SK-N-SH (cell line): ENCODE measurements around the gene DIPK2B. TPM values are rescaled to one million over a fixed set of nuclear protein-coding genes. Genes with fewer than 3 reads are reported as not detected.

ENCODE experiments used
- CTCF ChIA-PET: fragments of 300-600, 350-600 bp; formaldehyde crosslinking; extraction: SDS; loops from one replicate; lab custom pipeline; 2021; lab: Yijun Ruan, JAX
- POLR2A ChIA-PET: fragments of 350-600 bp; sonication (Branson Sonifier 250); formaldehyde crosslinking; extraction: SDS; loops from one replicate; lab custom pipeline; 2020; ENCODE audit warnings: antibody characterized with exemption, inconsistent platforms; lab: Yijun Ruan, JAX
- DNase-seq: peaks from one replicate; pipeline ENCODE4 v3.0.0; 2012
- H2AFZ ChIP-seq: fragments of 200-600 bp; sonication (generic); 2 replicates; pipeline ENCODE4 v1.8.1; 2016; ENCODE audit warnings: antibody characterized with exemption, mild to moderate bottlenecking, low read depth
- H3F3A ChIP-seq: fragments of 200-600 bp; sonication (generic); replicated peaks from 2 replicates; pipeline ENCODE3; 2016; ENCODE audit warnings: antibody characterized with exemption, mild to moderate bottlenecking; ENCODE audit not compliant: insufficient read depth
- H3K27ac ChIP-seq, 2 experiments: fragments of 200-500 bp in 1 of 2; fragments of 200-600 bp in 1 of 2; sonication (Bioruptor generic) in 1 of 2; sonication (generic), shearing (Covaris generic) in 1 of 2; 2 replicates each; pipeline versions ENCODE4 v1.5.1 to v1.6.1; 2014 to 2016; ENCODE audit warnings: low read depth in 2 of 2, inconsistent platforms in 1 of 2, low read length in 1 of 2, mild to moderate bottlenecking in 1 of 2, mixed read lengths in 1 of 2
- H3K27me3 ChIP-seq: fragments of 200-600 bp; sonication (generic), shearing (Covaris generic); 2 replicates; pipeline ENCODE4 v1.6.1; 2016; ENCODE audit warnings: mixed run types; ENCODE audit not compliant: insufficient read depth
- H3K36me3 ChIP-seq, 2 experiments: fragments of 200-500 bp in 1 of 2; fragments of 200-600 bp in 1 of 2; sonication (Bioruptor generic) in 1 of 2; sonication (generic) in 1 of 2; replicated peaks in 1 of 2; 2 replicates each; pipeline versions ENCODE3 to v1.5.1; 2014 to 2016; ENCODE audit warnings: low read length in 1 of 2, mild to moderate bottlenecking in 1 of 2; ENCODE audit not compliant: insufficient read depth in 2 of 2, control insufficient read depth in 1 of 2
- H3K4me1 ChIP-seq, 2 experiments: fragments of 200-500 bp in 1 of 2; fragments of 200-600 bp in 1 of 2; sonication (Bioruptor generic) in 1 of 2; sonication (generic), shearing (Covaris generic) in 1 of 2; 2 replicates each; pipeline versions ENCODE4 v1.5.1 to v1.6.1; 2014 to 2016; ENCODE audit warnings: low read depth in 1 of 2, low read length in 1 of 2, mixed run types in 1 of 2; ENCODE audit not compliant: insufficient read depth in 2 of 2, control insufficient read depth in 1 of 2
- H3K4me2 ChIP-seq: fragments of 200-600 bp; sonication (generic), shearing (Covaris generic); 2 replicates; pipeline ENCODE4 v1.6.1; 2017; ENCODE audit warnings: mixed run types
- H3K4me3 ChIP-seq, 2 experiments: fragments of 200-500 bp in 1 of 2; fragments of 200-600 bp in 1 of 2; sonication (Bioruptor generic) in 1 of 2; sonication (generic), shearing (Covaris generic) in 1 of 2; 2 replicates each; pipeline versions ENCODE4 v1.5.1 to v1.8.1; 2014 to 2016; ENCODE audit warnings: low read depth in 2 of 2, inconsistent platforms in 1 of 2, low read length in 1 of 2, mild to moderate bottlenecking in 1 of 2, mixed read lengths in 1 of 2, moderate library complexity in 1 of 2
- H3K79me2 ChIP-seq: fragments of 200-600 bp; sonication (generic); 2 replicates; pipeline ENCODE4 v1.8.1; 2017; ENCODE audit warnings: mild to moderate bottlenecking; ENCODE audit not compliant: insufficient read depth
- H3K9ac ChIP-seq: fragments of 200-600 bp; sonication (generic); 2 replicates; pipeline ENCODE4 v1.6.1; 2017; ENCODE audit warnings: mixed run types
- H3K9me2 ChIP-seq: fragments of 200-600 bp; sonication (generic); 2 replicates; pipeline ENCODE4 v1.6.1; 2017; ENCODE audit warnings: mixed run types
- H3K9me3 ChIP-seq: fragments of 200-600 bp; sonication (generic); 2 replicates; pipeline ENCODE4 v1.6.1; 2017; ENCODE audit warnings: mixed run types, mild to moderate bottlenecking, moderate library complexity
- H4K20me1 ChIP-seq: fragments of 200-600 bp; sonication (generic); 2 replicates; pipeline ENCODE4 v1.6.1; 2017; ENCODE audit warnings: mild to moderate bottlenecking, mixed run types; ENCODE audit not compliant: insufficient read depth
- CHD2 ChIP-seq: fragments of 150-350 bp; IDR thresholded peaks from 2 replicates; pipeline ENCODE4 v1.6.1; 2018; ENCODE audit warnings: low read length; ENCODE audit not compliant: partially characterized antibody
- CTCF ChIP-seq: fragments of 200-600 bp; sonication (generic); IDR thresholded peaks from 2 replicates; pipeline ENCODE4 v1.6.1; 2017; ENCODE audit warnings: antibody characterized with exemption, mild to moderate bottlenecking, moderate library complexity
- EP300 ChIP-seq, 2 experiments: IDR thresholded peaks; 2 replicates each; pipeline versions ENCODE4 v1.4.0 to v1.6.1; 2012; ENCODE audit warnings: borderline replicate concordance in 1 of 2, low read depth in 1 of 2, low read length in 1 of 2
- FOSL2 ChIP-seq: IDR thresholded peaks from 2 replicates; pipeline ENCODE4 v1.4.0; 2012; ENCODE audit warnings: low read depth, mild to moderate bottlenecking, moderate library complexity, borderline replicate concordance
- FOXJ3 ChIP-seq: sonication (generic); formaldehyde crosslinking; IDR thresholded peaks from 2 replicates; pipeline ENCODE4 v1.5.1; 2020; ENCODE audit warnings: mild to moderate bottlenecking, missing genetic modification reagents
- FOXM1 ChIP-seq: IDR thresholded peaks from 2 replicates; pipeline ENCODE4 v1.4.0; 2012; ENCODE audit warnings: low read depth, mild to moderate bottlenecking
- GABPA ChIP-seq: IDR thresholded peaks from 2 replicates; pipeline ENCODE4 v1.4.0; 2012; ENCODE audit warnings: low read depth, mild to moderate bottlenecking
- MAX ChIP-seq: IDR thresholded peaks from 2 replicates; pipeline ENCODE4 v1.4.0; 2012; ENCODE audit warnings: low read depth
- MEF2A ChIP-seq: IDR thresholded peaks from 2 replicates; pipeline ENCODE4 v1.4.0; 2012; ENCODE audit warnings: low read depth, borderline replicate concordance
- MXI1 ChIP-seq: IDR thresholded peaks from 2 replicates; pipeline ENCODE4 v1.6.1; 2012; ENCODE audit warnings: mild to moderate bottlenecking, low read depth, low read length, improper control_type of control experiment
- NFIC ChIP-seq: IDR thresholded peaks from 2 replicates; pipeline ENCODE4 v1.4.0; 2012; ENCODE audit warnings: borderline replicate concordance
- PBX3 ChIP-seq: IDR thresholded peaks from 2 replicates; pipeline ENCODE4; 2012
- RAD21 ChIP-seq: IDR thresholded peaks from 2 replicates; pipeline ENCODE4 v1.6.1; 2012; ENCODE audit warnings: mild to moderate bottlenecking, low read length
- RXRA ChIP-seq: IDR thresholded peaks from 2 replicates; pipeline ENCODE4 v1.4.0; 2012; ENCODE audit warnings: low read depth, mild to moderate bottlenecking, borderline replicate concordance
- SMC3 ChIP-seq: IDR thresholded peaks from 2 replicates; pipeline ENCODE4 v1.6.1; 2012; ENCODE audit warnings: low read depth, low read length, improper control_type of control experiment
- TAF1 ChIP-seq: IDR thresholded peaks from 2 replicates; pipeline ENCODE4 v1.6.1; 2012; ENCODE audit warnings: low read depth, mild to moderate bottlenecking, low read length, moderate library complexity, borderline replicate concordance
- TCF12 ChIP-seq: IDR thresholded peaks from 2 replicates; pipeline ENCODE4 v1.4.0; 2012
- USF1 ChIP-seq: IDR thresholded peaks from 2 replicates; pipeline ENCODE4 v1.4.0; 2012; ENCODE audit warnings: low read depth, borderline replicate concordance
- USF2 ChIP-seq: fragments of 150-350 bp; IDR thresholded peaks from 2 replicates; pipeline ENCODE4 v1.6.1; 2017; ENCODE audit warnings: antibody characterized with exemption, low read length, low read depth, borderline replicate concordance
- ZBTB33 ChIP-seq: IDR thresholded peaks from 2 replicates; pipeline ENCODE4 v1.4.0; 2012; ENCODE audit warnings: low read depth, borderline replicate concordance
- WGBS: methylation state at CpG from one replicate; pipeline ENCODE4 v1.1.6; 2017; ENCODE audit warnings: low lambda C conversion rate; 5-methylcytosine and 5-hydroxymethylcytosine counted together
- polyA plus RNA-seq, 3 experiments: library from polyadenylated mRNA; depleted of rRNA; stranded (reverse); fragments of >200 nt; gene quantifications; 2 replicates each; pipeline ENCODE4 v1.2.3, GENCODE V29; 2012

The DIPK2B gene
- polyA plus RNA-seq, 1 of the 3 experiments (the other 2 are of a cell fraction), result 0.02 TPM

- Histone ChIP-seq H3K4me1 (no peaks in the 10 kb centered on the region), H3F3A (no peaks in the 10 kb centered on the region), H3K79me2 (no peaks in the 10 kb centered on the region), H3K27me3 (no peaks in the 10 kb centered on the region; the same call in 1 of the 2 replicates), H3K4me2 (no peak overlapping the region), H3K9ac (no peak overlapping the region), H3K27ac (no peak overlapping the region), H3K9me2 (no peaks in the 10 kb centered on the region), H2AFZ (no peak overlapping the region), H3K9me3 (no peaks in the 10 kb centered on the region), H3K4me3 (no peak overlapping the region), H4K20me1 (no peaks in the 10 kb centered on the region), H3K36me3 (no peaks in the 10 kb centered on the region)
- no peak for DNase-seq
- POLR2A ChIA-PET, result no interaction called here
- TF ChIP-seq PBX3, result no peak
- TF ChIP-seq EP300 (IDR thresholded peaks at IDR 0.05; ENCODE audit: borderline replicate concordance in 1 of 2, low read depth in 1 of 2, low read length in 1 of 2), result no peak
- no peak for TF ChIP-seq SMC3
- TF ChIP-seq NFIC, result no peak
- TF ChIP-seq FOXJ3 (CRISPR knock-in tag), result no peak
- no peak for TF ChIP-seq RAD21
- no peak for TF ChIP-seq GABPA
- TF ChIP-seq FOXM1, result no peak
- TF ChIP-seq TCF12, result no peak
- TF ChIP-seq ZBTB33, result no peak
- no peak for TF ChIP-seq CHD2
- no peak for TF ChIP-seq MXI1
- no peak for TF ChIP-seq MEF2A
- TF ChIP-seq USF2, result no peak
- CTCF ChIA-PET, result interaction anchor here (0.8 kb wide), 1 partner anchor 22 kb away, joined by 3 read pairs; no protein-coding TSS in a partner anchor
- WGBS, result 14% methylated on average over 3 of the region's 3 CpGs
Measured at GRCh38 chrX:45232139-45232538, 31.5 kb upstream of the DIPK2B start.

GRCh38 chrX:45230410-45230809 lies 29.7 kb upstream of the DIPK2B start:
- DNase-seq, result no peak
- Histone ChIP-seq H3K36me3 (no peaks in the 10 kb centered on the region), H3K9me3 (no peaks in the 10 kb centered on the region), H2AFZ (no peak overlapping the region), H3K27ac (peak overlapping the region in 1 of 2 experiments; percentile 48; a peak in 1 of 4 replicates), H3K27me3 (no peaks in the 10 kb centered on the region; the same call in 1 of the 2 replicates), H3K4me2 (no peak overlapping the region), H3K4me3 (no peak overlapping the region), H3K79me2 (no peaks in the 10 kb centered on the region), H3K4me1 (no peaks in the 10 kb centered on the region), H4K20me1 (no peaks in the 10 kb centered on the region), H3K9me2 (no peaks in the 10 kb centered on the region), H3F3A (no peaks in the 10 kb centered on the region), H3K9ac (no peak overlapping the region)
- CTCF ChIA-PET, result no interaction called here
- POLR2A ChIA-PET, result no interaction called here
- TF ChIP-seq RAD21, result no peak
- no peak for TF ChIP-seq SMC3
- no peak for TF ChIP-seq USF1
- TF ChIP-seq TCF12, result no peak
- no peak for TF ChIP-seq TAF1
- no peak for TF ChIP-seq CTCF
- TF ChIP-seq MAX, result no peak
- no peak for TF ChIP-seq FOSL2
- no peak for TF ChIP-seq RXRA
- TF ChIP-seq USF2, result no peak
- WGBS, result 10% methylated on average over 1 of the region's 1 CpG
